GM10266 (cell line): ENCODE data around the gene BACH2.
A peak's percentile ranks its signal among the peaks of the same experiment; 100 is the strongest.

Source experiments
- DNase-seq: peaks from one replicate; pipeline ENCODE4 v3.0.0; 2012; ENCODE audit errors: extremely low spot score
- CTCF ChIP-seq: IDR thresholded peaks from 2 replicates; pipeline ENCODE4 v1.5.1; 2012; ENCODE audit warnings: mild to moderate bottlenecking, low read depth; ENCODE audit not compliant: control insufficient read depth, insufficient read depth; ENCODE audit errors: missing control alignments

BACH2 gene

DNA sequence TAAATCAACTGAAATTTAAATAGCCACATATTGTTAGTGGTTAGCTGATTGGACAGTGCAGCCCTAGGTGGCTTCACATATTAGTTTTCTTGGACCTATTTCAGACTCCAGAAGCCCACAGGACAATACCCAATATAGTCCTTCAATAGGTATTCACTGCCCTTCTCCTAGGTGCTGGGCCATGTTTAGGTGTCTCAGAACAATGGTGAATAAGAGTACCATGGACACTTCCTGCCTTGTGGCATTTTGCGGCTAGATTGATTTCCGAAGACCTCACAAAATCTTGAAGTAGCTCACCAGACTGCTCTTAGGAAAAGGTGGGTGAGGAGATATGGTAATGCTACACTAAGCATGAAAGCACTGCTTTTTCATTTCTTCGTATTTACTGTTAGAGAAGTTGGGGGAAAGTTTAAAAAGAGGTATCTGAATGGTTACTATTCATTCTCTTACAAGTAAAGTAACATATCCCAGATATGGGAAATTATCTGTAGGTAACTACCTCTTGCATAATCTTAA is 203.0 kb downstream of the BACH2 start:
- no peak for DNase-seq

GRCh38 chr6:90090866-90091265 is 205.8 kb downstream of the BACH2 start:
- TF ChIP-seq CTCF: no peak

More for the DNA sequence above, 203.0 kb downstream of the BACH2 start:
- TF ChIP-seq CTCF: no peak

DNA sequence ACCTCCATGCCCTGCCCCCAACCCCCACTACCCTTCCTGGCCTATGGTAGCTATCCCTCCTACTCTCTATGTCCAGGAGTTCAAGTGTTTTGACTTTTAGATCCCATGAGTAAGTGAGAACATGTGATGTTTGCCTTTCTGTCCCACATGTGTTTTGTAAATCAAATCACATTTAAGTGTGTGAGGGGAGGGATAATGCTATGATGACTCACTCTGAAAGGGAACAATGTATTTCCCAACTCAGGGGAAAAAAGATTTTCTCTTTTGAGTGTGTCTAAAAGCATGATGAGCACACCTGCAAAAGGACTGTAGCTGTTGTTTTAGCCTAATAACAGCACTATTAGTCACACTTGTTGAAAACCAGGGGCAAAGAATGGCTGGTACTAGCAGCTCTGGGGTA is 208.6 kb downstream of the BACH2 start:
- no peak for DNase-seq
- no peak for TF ChIP-seq CTCF

More at GRCh38 chr6:90090866-90091265, 205.8 kb downstream of the BACH2 start:
- DNase-seq: no peak

GRCh38 chr6:90087106-90087833 is 209.4 kb downstream of the BACH2 start:
- TF ChIP-seq CTCF: no peak

DNA sequence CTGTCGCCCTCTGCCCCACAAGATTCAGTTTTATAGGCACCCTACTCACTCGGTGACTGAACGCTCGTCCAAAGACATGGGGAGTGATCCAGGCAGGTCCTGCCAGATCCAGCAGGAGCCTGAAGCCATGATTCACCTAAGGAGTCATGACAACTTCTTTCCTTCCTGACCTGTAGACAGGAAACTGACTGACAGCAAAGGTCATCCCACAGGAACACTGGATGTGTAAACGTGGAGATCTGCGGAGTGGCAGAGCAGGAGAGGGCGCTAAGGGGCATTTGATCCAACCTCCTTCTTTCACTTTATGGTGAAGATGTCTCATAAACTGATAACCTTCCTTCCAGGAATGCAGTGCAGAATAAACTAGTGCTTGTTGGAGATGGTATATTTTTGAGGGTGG is 210.1 kb downstream of the BACH2 start:
- DNase-seq: no peak
- TF ChIP-seq CTCF: no peak

More at GRCh38 chr6:90087106-90087833, 209.4 kb downstream of the BACH2 start:
- DNase-seq: no peak

DNA sequence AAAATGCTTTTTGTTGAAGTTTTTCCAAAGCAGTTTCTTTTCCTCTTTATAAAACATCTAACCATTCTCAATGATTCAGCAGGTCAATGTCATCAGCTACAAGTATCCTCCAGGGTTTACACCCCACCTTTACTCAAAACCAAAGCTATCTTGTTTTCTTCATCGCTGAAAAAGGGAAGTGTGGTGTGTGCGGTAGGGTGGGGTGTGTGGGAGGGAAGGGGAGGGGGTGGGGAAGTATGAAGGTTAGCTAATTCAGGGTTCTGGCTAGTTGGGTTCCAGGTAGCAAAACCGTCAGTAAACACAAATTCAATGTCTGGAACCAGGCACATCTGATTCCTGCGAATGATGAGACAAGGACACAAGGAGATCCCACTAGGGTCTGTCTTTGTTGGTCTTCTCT is 212.8 kb downstream of the BACH2 start:
- DNase-seq: peak; percentile 14

More for the DNA sequence above, 212.8 kb downstream of the BACH2 start:
- TF ChIP-seq CTCF: no peak
